Stimulated activated naive CD8-positive, alpha-beta T cell treated with anti-CD3 and anti-CD28 coated beads, Interleukin-15, Interleukin-2, amounts not matched to agents 100 ng/mL and 50 ng/mL, for 24 hours (primary cell): ENCODE measurements around the gene SPSB2.
"Not testable (repeated sequence)": the region's sequence is repeated elsewhere in the genome, so short reads cannot be mapped to it uniquely, and the experiment has no call there.

ENCODE experiments used
- H3K27ac Mint-ChIP-seq: one replicate; pipeline ENCODE4 v1.8.0; 2021; ENCODE audit warnings: mild to moderate bottlenecking, mixed read lengths
- H3K27me3 Mint-ChIP-seq: one replicate; pipeline ENCODE4 v1.8.0; 2021; ENCODE audit warnings: mixed read lengths
- H3K36me3 Mint-ChIP-seq: one replicate; pipeline ENCODE4 v1.8.0; 2021; ENCODE audit warnings: low read depth, mixed read lengths
- H3K4me1 Mint-ChIP-seq: one replicate; pipeline ENCODE4 v1.8.0; 2021; ENCODE audit warnings: low read depth, mixed read lengths
- H3K4me3 Mint-ChIP-seq: one replicate; pipeline ENCODE4 v1.8.0; 2021; ENCODE audit warnings: mild to moderate bottlenecking, mixed read lengths
- H3K9me3 Mint-ChIP-seq: one replicate; pipeline ENCODE4 v1.8.0; 2021; ENCODE audit warnings: mixed read lengths

The SPSB2 gene

GRCh38 chr12:6888794-6889193, 15.7 kb upstream of the SPSB2 start:
- H3K4me3 Mint-ChIP-seq, H3K27ac Mint-ChIP-seq, H3K27me3 Mint-ChIP-seq, H3K9me3 Mint-ChIP-seq: not testable (repeated sequence)
- peaks cover 11% of the 10 kb centered on the region for H3K36me3 Mint-ChIP-seq
- peaks cover 23% of the 10 kb centered on the region for H3K4me1 Mint-ChIP-seq

- no peak overlapping the region for H3K27ac Mint-ChIP-seq
- H3K4me3 Mint-ChIP-seq: no peak overlapping the region
- peaks cover 11% of the 10 kb centered on the region for H3K36me3 Mint-ChIP-seq
- H3K9me3 Mint-ChIP-seq: no peaks in the 10 kb centered on the region
- peaks cover 23% of the 10 kb centered on the region for H3K4me1 Mint-ChIP-seq
- no peaks in the 10 kb centered on the region for H3K27me3 Mint-ChIP-seq
These were observed 15.3 kb upstream of the SPSB2 start for GRCh38 chr12:6888360-6888759.

- Mint-ChIP-seq H3K27me3 (no peaks in the 10 kb centered on the region), H3K9me3 (no peaks in the 10 kb centered on the region), H3K36me3 (peaks cover 14% of the 10 kb centered on the region), H3K4me1 (peaks cover 21% of the 10 kb centered on the region), H3K27ac (no peak overlapping the region), H3K4me3 (no peak overlapping the region)
These were observed 14.4 kb upstream of the SPSB2 start for GRCh38 chr12:6887460-6887859.

DNA sequence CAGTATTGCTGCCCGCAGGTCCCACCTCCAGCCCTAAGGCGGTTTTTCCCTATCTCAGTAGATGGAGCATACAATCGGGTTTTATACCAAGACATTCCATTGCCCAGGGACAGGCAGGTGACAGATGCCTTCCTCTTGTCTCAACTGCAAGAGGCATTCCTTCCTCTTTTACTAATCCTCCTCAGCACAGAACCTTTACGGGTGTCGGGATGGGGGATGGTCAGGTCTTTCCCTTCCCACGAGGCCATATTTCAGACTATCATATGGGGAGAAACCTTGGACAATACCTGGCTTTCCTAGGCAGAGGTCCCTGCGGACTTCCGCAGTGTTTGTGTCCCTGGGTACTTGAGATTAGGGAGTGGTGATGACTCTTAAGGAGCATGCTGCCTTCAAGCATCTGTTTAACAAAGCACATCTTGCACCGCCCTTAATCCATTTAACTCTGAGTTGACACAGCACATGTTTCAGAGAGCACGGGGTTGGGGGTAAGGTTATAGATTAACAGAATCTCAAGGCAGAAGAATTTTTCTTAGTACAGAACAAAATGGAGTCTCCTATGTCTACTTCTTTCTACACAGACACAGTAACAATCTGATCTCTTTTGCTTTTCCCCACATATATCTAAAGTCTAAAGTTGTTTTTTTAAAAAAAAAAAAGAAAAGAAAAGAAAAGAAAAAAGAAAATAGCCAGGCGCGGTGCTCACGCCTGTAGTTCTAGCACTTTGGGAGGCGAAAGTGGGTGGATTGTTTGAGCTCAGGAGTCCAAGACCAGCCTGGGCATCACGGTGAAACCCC, 13.3 kb upstream of the SPSB2 start:
- H3K4me3 Mint-ChIP-seq, H3K27me3 Mint-ChIP-seq, H3K27ac Mint-ChIP-seq, H3K9me3 Mint-ChIP-seq: not testable (repeated sequence)
- Mint-ChIP-seq H3K36me3 (peaks cover 20% of the 10 kb centered on the region), H3K4me1 (peaks cover 10% of the 10 kb centered on the region)

GRCh38 chr12:6884539-6884938, 11.4 kb upstream of the SPSB2 start:
- H3K27ac Mint-ChIP-seq: no peak overlapping the region
- H3K4me1 Mint-ChIP-seq: no peaks in the 10 kb centered on the region

GRCh38 chr12:6883683-6884082, 10.6 kb upstream of the SPSB2 start:
- Mint-ChIP-seq H3K27ac (no peak overlapping the region), H3K9me3 (no peaks in the 10 kb centered on the region), H3K4me1 (no peaks in the 10 kb centered on the region)

More at GRCh38 chr12:6884539-6884938, 11.4 kb upstream of the SPSB2 start:
- peaks cover 20% of the 10 kb centered on the region for H3K36me3 Mint-ChIP-seq
- H3K4me3 Mint-ChIP-seq: no peak overlapping the region
- no peaks in the 10 kb centered on the region for H3K9me3 Mint-ChIP-seq
- H3K27me3 Mint-ChIP-seq: no peaks in the 10 kb centered on the region

DNA sequence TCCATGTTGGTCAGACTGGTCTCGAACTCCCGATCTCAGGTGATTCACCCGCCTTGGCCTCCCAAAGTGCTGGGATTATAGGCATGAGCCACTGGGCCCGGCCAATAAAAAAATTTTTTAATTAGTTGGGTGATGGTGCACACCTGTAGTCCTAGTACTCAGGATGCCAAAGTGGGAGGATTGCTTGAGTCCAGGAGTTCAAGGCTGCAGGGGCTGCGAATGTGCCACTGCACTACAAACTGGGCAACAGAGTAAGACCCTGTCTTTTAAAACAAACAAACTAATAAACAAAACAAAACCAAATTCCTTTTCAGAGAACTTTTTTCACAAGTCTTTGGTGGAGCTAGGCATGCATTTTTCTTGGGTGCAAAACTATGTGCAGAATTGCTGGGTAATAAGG, 10.1 kb upstream of the SPSB2 start:
- no peaks in the 10 kb centered on the region for H3K27me3 Mint-ChIP-seq
- H3K27ac Mint-ChIP-seq: no peak overlapping the region

More at GRCh38 chr12:6883683-6884082, 10.6 kb upstream of the SPSB2 start:
- H3K36me3 Mint-ChIP-seq: peaks cover 20% of the 10 kb centered on the region
- H3K27me3 Mint-ChIP-seq: no peaks in the 10 kb centered on the region
- H3K4me3 Mint-ChIP-seq: no peak overlapping the region

DNA sequence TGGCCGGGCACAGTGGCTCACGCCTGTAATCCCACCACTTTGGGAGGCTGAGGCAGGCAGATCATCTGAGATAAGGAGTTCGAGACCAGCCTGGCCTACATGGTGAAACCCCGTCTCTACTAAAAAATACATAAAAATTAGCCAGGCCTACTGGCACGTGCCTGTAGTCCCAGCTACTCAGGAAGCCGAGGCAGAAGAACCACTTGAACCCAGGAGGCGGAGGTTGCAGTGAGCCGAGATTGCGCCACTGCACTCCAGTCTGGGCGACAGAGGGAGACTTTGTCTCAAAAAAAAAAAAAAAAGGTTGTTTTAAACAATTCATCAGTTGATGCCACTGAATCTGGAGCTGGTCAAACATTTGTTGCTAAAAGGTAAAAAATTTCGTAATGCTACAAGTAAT, 6.7 kb upstream of the SPSB2 start:
- H3K36me3 Mint-ChIP-seq: peaks cover 34% of the 10 kb centered on the region
- H3K4me3 Mint-ChIP-seq, H3K27me3 Mint-ChIP-seq, H3K27ac Mint-ChIP-seq, H3K4me1 Mint-ChIP-seq, H3K9me3 Mint-ChIP-seq: not testable (repeated sequence)

More for the DNA sequence above, 10.1 kb upstream of the SPSB2 start:
- Mint-ChIP-seq H3K36me3 (peaks cover 20% of the 10 kb centered on the region), H3K4me1 (no peaks in the 10 kb centered on the region), H3K4me3 (no peak overlapping the region), H3K9me3 (no peaks in the 10 kb centered on the region)

DNA sequence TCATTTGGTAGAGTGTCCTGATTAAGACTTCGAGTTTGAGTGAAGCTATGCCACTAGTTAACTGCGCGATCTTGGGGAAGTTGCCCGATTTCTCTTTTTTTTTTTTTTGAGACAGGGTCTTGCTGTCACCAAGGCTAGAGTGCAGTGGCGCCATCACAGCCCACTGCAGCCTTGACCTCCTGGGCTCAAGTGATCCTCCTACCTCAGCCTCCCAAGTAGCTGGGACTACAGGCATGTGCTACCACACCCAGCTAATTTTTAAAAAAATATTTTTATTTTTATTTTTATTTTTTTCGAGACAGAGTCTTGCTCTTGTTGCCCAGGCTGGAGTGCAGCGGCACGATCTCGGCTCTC, 889 bp upstream of the SPSB2 start:
- Mint-ChIP-seq H3K36me3 (peaks cover 63% of the 10 kb centered on the region), H3K4me3 (peak overlapping the region; percentile 73), H3K27ac (peak overlapping the region; percentile 85), H3K4me1 (peaks cover 47% of the 10 kb centered on the region)
- not testable (repeated sequence) for H3K9me3 Mint-ChIP-seq, H3K27me3 Mint-ChIP-seq

DNA sequence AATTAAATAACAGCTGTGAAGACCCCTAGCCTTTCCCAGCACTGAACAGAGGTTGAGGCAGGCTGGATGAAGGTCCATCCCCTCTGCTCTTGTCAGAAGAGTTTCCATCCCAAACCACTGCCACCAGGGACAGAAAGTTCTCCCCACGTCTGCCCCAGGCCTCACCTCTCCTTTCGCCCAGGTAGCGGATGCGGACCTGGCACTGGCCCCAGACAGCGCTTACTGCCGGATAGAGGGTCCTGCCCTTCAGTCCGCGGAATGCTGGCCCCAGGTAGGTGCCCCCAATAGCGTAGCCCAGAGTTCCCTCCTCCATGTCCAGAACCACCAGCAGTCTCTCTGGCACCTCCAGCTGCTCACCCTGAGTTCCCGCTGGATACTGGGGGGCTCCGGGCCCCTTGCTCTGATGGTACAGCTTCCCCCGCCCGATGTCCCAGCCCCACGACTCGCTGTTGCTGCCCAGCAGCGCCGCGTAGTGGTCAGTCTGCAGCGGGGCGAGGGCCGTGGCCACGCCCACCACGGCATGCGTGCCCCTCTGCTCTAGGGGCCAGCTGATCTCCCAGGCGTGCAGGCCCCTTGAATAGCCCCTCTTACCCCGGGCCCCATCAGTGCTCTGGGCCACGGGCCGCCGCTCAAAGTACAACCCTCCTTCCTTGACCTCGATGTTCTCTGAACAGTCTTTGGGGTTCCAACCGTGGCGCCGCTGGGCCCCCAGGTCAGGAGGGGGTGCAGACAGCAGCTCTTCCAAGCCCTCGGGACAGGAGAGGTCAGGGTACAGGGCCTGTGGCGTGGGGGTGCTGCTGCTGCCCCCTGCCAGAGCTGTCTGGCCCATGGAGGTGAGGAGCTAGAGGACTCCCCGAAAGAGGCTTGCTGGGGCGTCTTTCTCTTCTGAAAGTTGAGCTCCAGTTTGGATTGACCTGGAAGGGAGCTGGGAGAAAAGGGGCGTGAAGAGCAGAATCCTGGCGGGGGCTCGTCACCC, 742 bp downstream of the SPSB2 start:
- Mint-ChIP-seq H3K27me3 (no peaks in the 10 kb centered on the region), H3K27ac (peak overlapping the region; percentile 87), H3K36me3 (peaks cover 72% of the 10 kb centered on the region), H3K4me1 (peaks cover 58% of the 10 kb centered on the region), H3K9me3 (no peaks in the 10 kb centered on the region), H3K4me3 (peak overlapping the region; percentile 94)

DNA sequence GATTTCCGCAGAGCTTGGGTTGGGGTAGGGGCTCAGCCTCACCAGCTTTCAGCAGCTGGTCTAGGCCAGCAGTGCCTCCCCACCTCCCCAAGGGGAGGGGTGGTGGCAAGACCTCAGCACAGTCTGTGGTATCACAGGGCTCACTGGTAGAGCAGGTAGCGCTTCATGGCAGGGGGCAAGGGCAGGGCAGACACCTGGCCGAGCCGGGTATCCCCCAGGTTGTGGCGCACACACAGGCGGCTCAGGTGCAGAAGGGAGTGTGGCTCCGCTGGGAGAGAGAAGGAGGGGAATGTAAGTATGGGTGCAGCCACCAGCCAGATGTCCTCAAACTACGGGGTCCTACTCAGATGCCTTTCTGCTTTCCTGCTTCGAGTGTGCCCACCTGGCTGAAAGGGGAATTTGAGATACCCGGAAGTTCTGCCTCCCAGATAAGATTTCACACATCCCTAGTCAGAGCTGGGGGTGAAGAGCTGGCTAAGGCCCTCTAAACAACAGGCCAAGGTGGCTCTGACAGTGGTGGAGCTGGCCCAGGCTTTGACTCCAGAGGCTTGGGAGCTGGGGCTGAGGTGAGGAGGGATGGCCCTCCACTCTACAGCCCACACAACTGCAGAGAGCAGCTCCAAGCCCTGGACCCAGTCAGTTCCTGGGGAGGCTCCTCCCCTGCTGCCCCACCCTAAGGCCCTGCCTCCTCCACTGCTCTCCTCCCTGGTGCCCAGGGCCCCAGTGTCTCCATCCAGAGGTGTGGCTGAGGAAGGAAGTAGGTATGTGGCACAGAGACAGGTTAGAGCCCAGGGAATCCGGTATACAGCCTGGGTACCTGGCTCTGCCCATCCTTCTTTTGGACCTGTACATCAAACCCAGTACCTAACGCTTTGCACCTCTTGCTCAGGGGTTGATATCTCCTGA, 1.8 kb downstream of the SPSB2 start:
- Mint-ChIP-seq H3K27me3 (no peaks in the 10 kb centered on the region), H3K9me3 (no peaks in the 10 kb centered on the region), H3K27ac (peak overlapping the region; percentile 87), H3K4me1 (peaks cover 69% of the 10 kb centered on the region), H3K4me3 (peak overlapping the region; percentile 94), H3K36me3 (peaks cover 66% of the 10 kb centered on the region)

DNA sequence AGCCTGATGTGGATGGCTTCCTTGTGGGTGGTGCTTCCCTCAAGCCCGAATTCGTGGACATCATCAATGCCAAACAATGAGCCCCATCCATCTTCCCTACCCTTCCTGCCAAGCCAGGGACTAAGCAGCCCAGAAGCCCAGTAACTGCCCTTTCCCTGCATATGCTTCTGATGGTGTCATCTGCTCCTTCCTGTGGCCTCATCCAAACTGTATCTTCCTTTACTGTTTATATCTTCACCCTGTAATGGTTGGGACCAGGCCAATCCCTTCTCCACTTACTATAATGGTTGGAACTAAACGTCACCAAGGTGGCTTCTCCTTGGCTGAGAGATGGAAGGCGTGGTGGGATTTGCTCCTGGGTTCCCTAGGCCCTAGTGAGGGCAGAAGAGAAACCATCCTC, 2.8 kb downstream of the SPSB2 start:
- H3K27ac Mint-ChIP-seq: peak overlapping the region; percentile 93
- H3K4me1 Mint-ChIP-seq: peaks cover 70% of the 10 kb centered on the region

DNA sequence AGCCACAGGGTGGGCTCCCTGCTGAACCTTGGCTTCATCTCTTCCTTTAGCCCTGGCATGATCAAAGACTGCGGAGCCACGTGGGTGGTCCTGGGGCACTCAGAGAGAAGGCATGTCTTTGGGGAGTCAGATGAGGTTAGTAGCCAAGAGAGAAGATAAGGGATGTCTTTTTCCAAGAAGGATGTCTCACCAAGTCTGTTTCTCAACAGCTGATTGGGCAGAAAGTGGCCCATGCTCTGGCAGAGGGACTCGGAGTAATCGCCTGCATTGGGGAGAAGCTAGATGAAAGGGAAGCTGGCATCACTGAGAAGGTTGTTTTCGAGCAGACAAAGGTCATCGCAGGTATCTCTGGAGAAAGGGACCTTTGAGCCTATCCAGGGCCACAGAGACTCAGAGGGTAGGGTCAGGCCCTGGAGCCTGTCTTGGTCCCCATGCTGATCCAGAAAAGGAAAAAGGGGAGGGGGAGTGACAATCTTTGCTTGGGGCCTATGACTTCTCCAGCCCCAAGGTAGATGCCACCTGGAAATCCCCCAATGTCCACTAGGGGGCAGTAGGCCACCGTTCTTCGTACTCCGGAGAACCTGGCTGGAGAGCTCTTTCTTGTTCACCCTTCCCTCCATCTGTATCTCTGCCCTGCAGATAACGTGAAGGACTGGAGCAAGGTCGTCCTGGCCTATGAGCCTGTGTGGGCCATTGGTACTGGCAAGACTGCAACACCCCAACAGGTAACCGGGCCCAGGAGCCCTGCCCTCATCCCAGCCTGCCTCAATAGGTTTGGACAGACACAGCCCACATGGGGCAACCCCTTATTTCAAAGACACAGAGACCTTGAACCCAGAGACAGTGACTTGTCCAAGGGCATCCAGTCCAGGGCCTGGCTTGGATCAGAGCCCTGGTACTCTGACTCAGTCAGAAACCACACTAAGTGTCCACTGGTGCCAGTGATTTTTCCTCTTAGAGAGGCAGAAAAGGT, 3.8 kb downstream of the SPSB2 start:
- H3K36me3 Mint-ChIP-seq: peaks cover 71% of the 10 kb centered on the region
- no peaks in the 10 kb centered on the region for H3K9me3 Mint-ChIP-seq
- H3K4me3 Mint-ChIP-seq: peak overlapping the region; percentile 94
- H3K27me3 Mint-ChIP-seq: no peaks in the 10 kb centered on the region
- H3K27ac Mint-ChIP-seq: peak overlapping the region; percentile 93
- peaks cover 70% of the 10 kb centered on the region for H3K4me1 Mint-ChIP-seq

More for the DNA sequence above, 2.8 kb downstream of the SPSB2 start:
- Mint-ChIP-seq H3K36me3 (peaks cover 67% of the 10 kb centered on the region), H3K4me3 (peak overlapping the region; percentile 94)
- H3K9me3 Mint-ChIP-seq, H3K27me3 Mint-ChIP-seq: not testable (repeated sequence)
